OCI-LY7 (cell line): ENCODE data around the gene YY1AP1. TPM values are rescaled to one million over a fixed set of nuclear protein-coding genes. Genes with fewer than 3 reads are reported as not detected.
"Not testable (repeated sequence)": the region's sequence is repeated elsewhere in the genome, so short reads cannot be mapped to it uniquely, and the experiment has no call there.

Source experiments
- BruUV-seq: library from RNA; stranded (reverse); fragments of 400-500 nt; replicated peaks from 2 replicates; lab custom pipeline; 2021; lab: Mats Ljungman, UMichigan
- CTCF ChIA-PET: fragments of 300-600 bp; sonication (Branson Sonifier 250); formaldehyde crosslinking; loops from one replicate; lab custom pipeline; 2022; ENCODE audit warnings: antibody characterized with exemption; ENCODE audit not compliant: unreplicated experiment; lab: Charles Lee
- POLR2A ChIA-PET: fragments of 300-600 bp; sonication (Branson Sonifier 250); formaldehyde crosslinking; loops from one replicate; lab custom pipeline; 2022; ENCODE audit warnings: antibody characterized with exemption; lab: Charles Lee
- DNase-seq: peaks from one replicate; pipeline ENCODE4 v3.0.0-alpha.2; 2015; ENCODE audit warnings: low spot score
- H2AFZ ChIP-seq: fragments of 200-600 bp; sonication (generic), shearing (Covaris generic); 2 replicates; pipeline ENCODE4 v1.6.1; 2014; ENCODE audit warnings: mild to moderate bottlenecking, antibody characterized with exemption, low read length, moderate library complexity
- H3K27ac ChIP-seq: fragments of 200-600 bp; sonication (generic); 2 replicates; pipeline ENCODE4 v1.5.1; 2014; ENCODE audit warnings: mixed run types, low read depth, mild to moderate bottlenecking, moderate library complexity, low read length, inconsistent platforms; ENCODE audit not compliant: poor library complexity, severe bottlenecking
- H3K36me3 ChIP-seq: fragments of 200-600 bp; sonication (generic); 2 replicates; pipeline ENCODE4 v1.6.1; 2014; ENCODE audit warnings: mild to moderate bottlenecking, antibody characterized with exemption, low read length, moderate library complexity, mixed read lengths; ENCODE audit not compliant: insufficient read depth
- H3K4me1 ChIP-seq: fragments of 200-600 bp; sonication (generic); 2 replicates; pipeline ENCODE4 v1.5.1; 2014; ENCODE audit warnings: mild to moderate bottlenecking, low read length; ENCODE audit not compliant: insufficient read depth, poor library complexity, severe bottlenecking
- H3K4me2 ChIP-seq: fragments of 200-600 bp; sonication (generic); 2 replicates; pipeline ENCODE4 v1.6.1; 2014; ENCODE audit warnings: mild to moderate bottlenecking, low read length
- H3K4me3 ChIP-seq: fragments of 200-600 bp; sonication (generic); 2 replicates; pipeline ENCODE4 v1.5.1; 2014; ENCODE audit warnings: mild to moderate bottlenecking, low read depth, low read length; ENCODE audit not compliant: poor library complexity, severe bottlenecking
- H3K79me2 ChIP-seq: fragments of 200-600 bp; sonication (generic); 2 replicates; pipeline ENCODE4 v1.6.1; 2016; ENCODE audit warnings: low read depth, mild to moderate bottlenecking, low read length, moderate library complexity, mixed read lengths; ENCODE audit not compliant: insufficient read depth
- H3K9me2 ChIP-seq: fragments of 200-600 bp; sonication (generic); 2 replicates; pipeline ENCODE4 v1.6.1; 2016; ENCODE audit warnings: mild to moderate bottlenecking, low read length, mixed read lengths; ENCODE audit not compliant: insufficient read depth
- H3K9me3 ChIP-seq: fragments of 200-600 bp; sonication (generic); 2 replicates; pipeline ENCODE4 v1.6.1; 2014; ENCODE audit warnings: mild to moderate bottlenecking, mixed run types, low read length, mixed read lengths
- H4K20me1 ChIP-seq: fragments of 200-600 bp; sonication (generic); 2 replicates; pipeline ENCODE4 v1.6.1; 2014; ENCODE audit warnings: mild to moderate bottlenecking, antibody characterized with exemption, low read length, moderate library complexity, mixed read lengths; ENCODE audit not compliant: insufficient read depth
- CTCF ChIP-seq: fragments of 200-600 bp; sonication (generic); conservative IDR thresholded peaks from 2 replicates; pipeline ENCODE4 v1.5.1; 2014; ENCODE audit warnings: mild to moderate bottlenecking, antibody characterized with exemption, low read length, moderate library complexity, mixed read lengths
- EZH2phosphoT487 ChIP-seq: fragments of 200-600 bp; sonication (generic); IDR thresholded peaks from 2 replicates; pipeline ENCODE4 v1.6.1; 2018; ENCODE audit warnings: low read depth, borderline replicate concordance, mild to moderate bottlenecking, mixed run types, antibody characterized with exemption, low read length, moderate library complexity, mixed read lengths
- intact Hi-C: fragments of 100-400 bp; cut with micrococcal nuclease; formaldehyde crosslinking; loops from one replicate; pipeline ENCODE4 v1.10.0; 2022; ENCODE audit not compliant: unreplicated experiment
- total RNA-seq, 2 experiments: library from RNA; depleted of rRNA in 1 of 2; stranded (reverse); fragments of >200 nt in 1 of 2; shearing (Covaris generic) in 1 of 2; gene quantifications; 2 replicates each; pipeline ENCODE4 v1.2.3, GENCODE V29; 2014 to 2022

Gene YY1AP1
- total RNA-seq, 2 experiments from 2014 or later = 76.0 to 84.6 TPM

- no peak overlapping the region for H3K27ac ChIP-seq
- ChIA-PET POLR2A (interaction anchor here (0.6 to 1.1 kb wide), 2 partner anchors 18 to 1545 kb away, joined by 3 to 4 read pairs; no protein-coding TSS in a partner anchor), CTCF (no interaction called here)
- no peak for TF ChIP-seq CTCF
- no peak for TF ChIP-seq EZH2phosphoT487
- DNase-seq = no peak
- no peaks in the 10 kb centered on the region for H3K9me2 ChIP-seq
- no peaks in the 10 kb centered on the region for H3K4me1 ChIP-seq
- H3K79me2 ChIP-seq = no peaks in the 10 kb centered on the region
- H3K36me3 ChIP-seq = peaks cover 74% of the 10 kb centered on the region
- H4K20me1 ChIP-seq = no peaks in the 10 kb centered on the region
- H3K9me3 ChIP-seq = no peaks in the 10 kb centered on the region
- no TSS peak for BruUV-seq
- intact Hi-C loops = no loop called here
- H3K4me2 ChIP-seq = no peak overlapping the region
- no peak overlapping the region for H2AFZ ChIP-seq
- no peak overlapping the region for H3K4me3 ChIP-seq
These were observed 36.6 kb upstream of the YY1AP1 start for GRCh38 chr1:155725142-155725541.

GRCh38 chr1:155719703-155720102 lies 31.1 kb upstream of the YY1AP1 start:
- intact Hi-C loops = no loop called here

GRCh38 chr1:155718524-155719115 lies 30.0 kb upstream of the YY1AP1 start:
- H3K9me2 ChIP-seq, H4K20me1 ChIP-seq, H3K27ac ChIP-seq, BruUV-seq, H2AFZ ChIP-seq, H3K4me2 ChIP-seq, DNase-seq, intact Hi-C loops, H3K4me1 ChIP-seq, H3K4me3 ChIP-seq, H3K9me3 ChIP-seq, CTCF ChIA-PET: not testable (repeated sequence)
- POLR2A ChIA-PET = interaction anchor here (0.7 kb wide), 1 partner anchor 89 kb away, joined by 5 read pairs; no protein-coding TSS in a partner anchor
- Histone ChIP-seq H3K79me2 (peaks cover 18% of the 10 kb centered on the region; the same call in 1 of the 2 replicates), H3K36me3 (peaks cover 87% of the 10 kb centered on the region)

More at GRCh38 chr1:155719703-155720102, 31.1 kb upstream of the YY1AP1 start:
- no TSS peak for BruUV-seq
- Histone ChIP-seq H3K4me1 (peaks cover 9% of the 10 kb centered on the region), H3K9me2 (no peaks in the 10 kb centered on the region), H3K9me3 (no peaks in the 10 kb centered on the region), H4K20me1 (no peaks in the 10 kb centered on the region), H2AFZ (no peak overlapping the region), H3K4me3 (no peak overlapping the region), H3K36me3 (peaks cover 80% of the 10 kb centered on the region), H3K79me2 (peaks cover 11% of the 10 kb centered on the region; the same call in 1 of the 2 replicates), H3K27ac (no peak overlapping the region), H3K4me2 (no peak overlapping the region)
- CTCF ChIA-PET = no interaction called here
- TF ChIP-seq EZH2phosphoT487 = no peak
- TF ChIP-seq CTCF = no peak
- DNase-seq = no peak
- POLR2A ChIA-PET = no interaction called here
